Measurements from ENCODE around the gene DCST2.

GRCh38 chr1:155077758-155078445 lies 44.3 kb upstream of the DCST2 start:
- TF ChIP-seq CTCF (IDR thresholded peaks at IDR 0.05) (no peak), POLR2A (IDR thresholded peaks at IDR 0.05) (no peak)
